ENCODE measurements around the gene COL6A3. TPM values are rescaled to one million over a fixed set of nuclear protein-coding genes. Genes with fewer than 3 reads are reported as not detected.

The COL6A3 gene
- total RNA-seq, 2 experiments from 2014 or later, result 1.3 TPM

GRCh38 chr2:237280229-237280628 lies 133.7 kb downstream of the COL6A3 start:
- H3K27me3 ChIP-seq (ENCODE audit: control insufficient read depth in 1 of 2, insufficient read depth in 2 of 2, low read length in 2 of 2), result peaks cover 0 to 4% of the 10 kb centered on the region in 2 experiments
- ChIA-PET POLR2A (no interaction called here), CTCF (no interaction called here)
- Mint-ChIP-seq H3K27ac (no peak overlapping the region), H3K9me3 (no peaks in the 10 kb centered on the region), H3K4me3 (no peak overlapping the region), H3K4me1 (ENCODE audit: low read depth) (no peaks in the 10 kb centered on the region), H3K36me3 (ENCODE audit: low read depth) (no peaks in the 10 kb centered on the region), H3K27me3 (peaks cover 15% of the 10 kb centered on the region)
- TF ChIP-seq CTCF (IDR thresholded peaks at IDR 0.05), result no peak
- no peaks in the 10 kb centered on the region for H3K9me3 ChIP-seq (ENCODE audit: control insufficient read depth in 1 of 2, insufficient read depth in 1 of 2, low read length in 2 of 2)
- ATAC-seq (ENCODE audit: poor library complexity) (no peak), DNase-seq (no peak)
- no peaks in the 10 kb centered on the region for H3K36me3 ChIP-seq (ENCODE audit: insufficient read depth, low read length)
- no peak overlapping the region for H3K4me3 ChIP-seq (ENCODE audit: low read length)
- no peak overlapping the region for H3K27ac ChIP-seq (ENCODE audit: low read depth in 1 of 2, low read length in 2 of 2)
- intact Hi-C loops (cut with DNase I, micrococcal nuclease), result no loop called here
- H3K4me1 ChIP-seq (ENCODE audit: insufficient read depth, low read length), result no peaks in the 10 kb centered on the region

- Mint-ChIP-seq H3K4me1 (ENCODE audit: low read depth) (no peaks in the 10 kb centered on the region), H3K27me3 (peaks cover 15% of the 10 kb centered on the region), H3K4me3 (no peak overlapping the region), H3K9me3 (no peaks in the 10 kb centered on the region), H3K36me3 (ENCODE audit: low read depth) (no peaks in the 10 kb centered on the region), H3K27ac (no peak overlapping the region)
- Histone ChIP-seq H3K4me1 (ENCODE audit: insufficient read depth, low read length) (no peaks in the 10 kb centered on the region), H3K4me3 (ENCODE audit: low read length) (no peak overlapping the region), H3K27me3 (ENCODE audit: control insufficient read depth in 1 of 2, insufficient read depth in 2 of 2, low read length in 2 of 2) (peaks cover 0 to 2% of the 10 kb centered on the region in 2 experiments), H3K36me3 (ENCODE audit: insufficient read depth, low read length) (no peaks in the 10 kb centered on the region), H3K27ac (ENCODE audit: low read depth in 1 of 2, low read length in 2 of 2) (no peak overlapping the region), H3K9me3 (ENCODE audit: control insufficient read depth in 1 of 2, insufficient read depth in 1 of 2, low read length in 2 of 2) (no peaks in the 10 kb centered on the region)
- POLR2A ChIA-PET, result no interaction called here
- TF ChIP-seq CTCF (IDR thresholded peaks at IDR 0.05), result no peak
- DNase-seq (no peak), ATAC-seq (ENCODE audit: poor library complexity) (no peak)
- CTCF ChIA-PET, result no interaction called here
- intact Hi-C loops (cut with DNase I, micrococcal nuclease), result no loop called here
These were observed 134.8 kb downstream of the COL6A3 start for GRCh38 chr2:237279012-237279768.

GRCh38 chr2:237278568-237278967 lies 135.4 kb downstream of the COL6A3 start:
- no peak overlapping the region for H3K27ac Mint-ChIP-seq
- no peaks in the 10 kb centered on the region for H3K9me3 Mint-ChIP-seq
- H3K36me3 Mint-ChIP-seq (ENCODE audit: low read depth), result no peaks in the 10 kb centered on the region
- H3K4me3 Mint-ChIP-seq, result no peak overlapping the region
- H3K27me3 Mint-ChIP-seq, result peaks cover 15% of the 10 kb centered on the region
- intact Hi-C loops (cut with DNase I, micrococcal nuclease), result no loop called here
- ATAC-seq (ENCODE audit: poor library complexity) (no peak), DNase-seq (no peak)
- no peaks in the 10 kb centered on the region for H3K36me3 ChIP-seq (ENCODE audit: insufficient read depth, low read length)
- no peak overlapping the region for H3K4me3 ChIP-seq (ENCODE audit: low read length)
- H3K27ac ChIP-seq (ENCODE audit: low read depth in 1 of 2, low read length in 2 of 2), result no peak overlapping the region
- no peaks in the 10 kb centered on the region for H3K4me1 Mint-ChIP-seq (ENCODE audit: low read depth)
- no peaks in the 10 kb centered on the region for H3K27me3 ChIP-seq (ENCODE audit: control insufficient read depth in 1 of 2, insufficient read depth in 2 of 2, low read length in 2 of 2)
- no peaks in the 10 kb centered on the region for H3K4me1 ChIP-seq (ENCODE audit: insufficient read depth, low read length)
- H3K9me3 ChIP-seq (ENCODE audit: control insufficient read depth in 1 of 2, insufficient read depth in 1 of 2, low read length in 2 of 2), result no peaks in the 10 kb centered on the region
- POLR2A ChIA-PET, result no interaction called here
- no peak for TF ChIP-seq CTCF (IDR thresholded peaks at IDR 0.05)
- CTCF ChIA-PET, result no interaction called here
